GM18867 (cell line): ENCODE data around the gene STEAP2.

Experiments used
- ATAC-seq: cut with Tn5 transposase; IDR thresholded peaks from one replicate; pipeline ENCODE4 v1.9.1; 2021; ENCODE audit warnings: mild to moderate bottlenecking, moderate library complexity; ENCODE audit not compliant: unreplicated experiment

STEAP2 gene

GRCh38 chr7:90267263-90267858, 55.8 kb downstream of the STEAP2 start:
- ATAC-seq: no peak

DNA sequence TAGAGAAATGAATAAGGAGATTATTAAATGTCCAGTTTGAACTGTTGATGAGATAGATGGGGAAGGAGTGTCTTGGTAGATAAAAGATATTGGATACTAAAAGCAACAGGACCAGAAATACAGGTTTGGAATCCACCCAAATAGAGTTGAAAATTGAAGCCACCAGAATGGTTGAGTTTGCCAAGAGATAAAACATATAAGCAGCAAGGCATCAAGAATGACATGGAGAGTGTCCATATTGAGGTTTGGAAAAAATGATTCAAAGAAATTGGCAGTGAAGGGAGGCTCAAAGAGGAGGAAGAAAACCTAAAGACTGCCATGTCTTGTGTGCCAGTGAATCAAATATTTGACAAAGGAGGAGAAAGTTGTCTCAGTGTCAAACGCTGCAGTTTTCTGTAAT, 57.6 kb downstream of the STEAP2 start:
- no peak for ATAC-seq

- ATAC-seq: no peak
Measured at GRCh38 chr7:90270431-90271178, 59.1 kb downstream of the STEAP2 start.

DNA sequence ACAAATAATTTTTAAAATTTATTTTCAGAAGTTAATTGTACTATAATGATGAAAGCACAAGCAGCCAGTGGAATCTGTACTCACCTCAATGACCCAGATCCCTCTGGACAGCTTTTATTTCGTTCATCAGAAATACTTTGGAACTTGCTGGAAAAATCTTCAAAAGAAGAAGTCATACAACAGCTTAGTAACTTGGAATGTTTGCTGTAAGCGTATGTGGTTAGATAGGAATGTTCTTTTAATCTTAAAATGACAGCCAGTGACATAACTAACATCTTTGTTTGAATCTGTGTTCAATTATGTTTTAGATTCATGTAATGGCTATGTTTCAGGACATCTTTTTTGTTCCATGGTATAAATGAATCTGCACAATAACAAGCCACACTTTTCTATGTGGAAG, 60.2 kb downstream of the STEAP2 start:
- no peak for ATAC-seq

DNA sequence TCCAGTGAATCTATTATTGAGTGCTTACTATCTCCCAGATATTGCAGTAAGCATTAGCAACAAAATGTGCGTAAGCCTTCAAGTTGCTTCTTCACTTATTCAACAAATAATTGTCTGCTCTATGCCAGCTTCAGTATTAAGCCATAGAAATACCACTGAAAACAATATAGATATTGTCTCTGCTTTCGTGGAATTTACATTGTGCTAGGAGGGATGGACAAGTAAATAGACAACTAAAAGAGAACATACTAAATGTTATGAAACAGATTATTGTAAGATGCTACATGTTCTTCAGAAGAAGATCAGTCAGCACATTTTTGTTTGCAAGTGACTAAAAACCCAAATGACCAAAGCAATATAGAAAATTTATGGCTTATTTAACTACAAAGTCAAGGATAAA, 60.7 kb downstream of the STEAP2 start:
- ATAC-seq: no peak

- ATAC-seq: no peak
Measured at GRCh38 chr7:90274161-90274560, 62.6 kb downstream of the STEAP2 start.

DNA sequence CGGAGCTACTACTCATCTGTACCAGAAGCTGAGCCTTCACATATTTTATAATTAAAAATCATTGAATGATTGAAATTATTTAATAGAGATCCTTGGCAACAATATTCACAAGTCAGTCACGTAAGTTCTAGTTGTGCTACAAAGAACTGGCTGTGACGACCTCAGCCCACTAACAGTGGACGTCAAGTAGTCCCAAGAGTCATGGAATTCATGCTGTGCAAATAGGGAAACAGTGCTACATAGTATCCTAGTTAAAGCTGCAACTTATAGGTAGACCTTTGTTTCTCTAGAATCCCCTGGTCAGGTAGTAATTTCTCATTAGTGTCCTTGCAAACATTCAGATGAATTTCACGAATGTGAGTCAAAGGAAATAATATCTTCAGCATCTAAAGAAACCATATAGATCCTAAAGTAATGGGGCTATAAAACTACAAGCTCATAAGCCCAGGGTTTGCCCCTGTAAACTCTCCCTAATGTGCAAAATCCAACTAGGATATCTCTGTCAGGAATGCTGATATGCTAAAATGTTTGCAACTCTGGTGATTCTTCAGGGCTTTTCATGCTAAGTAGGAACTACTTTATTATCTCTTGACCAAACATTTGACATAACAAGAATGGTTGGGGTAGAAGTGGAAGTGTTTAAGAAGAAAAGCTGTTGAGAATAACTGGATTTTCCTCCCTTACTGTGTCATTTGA, 64.6 kb downstream of the STEAP2 start:
- ATAC-seq: no peak
